HG03135 (cell line): ENCODE results near the gene SSTR4.

ENCODE experiments used
- ATAC-seq: cut with Tn5 transposase; IDR thresholded peaks from one replicate; pipeline ENCODE4 v1.9.1; 2021; ENCODE audit warnings: mild to moderate bottlenecking, moderate library complexity; ENCODE audit not compliant: unreplicated experiment

Gene SSTR4

GRCh38 chr20:23039885-23040508 lies 4.9 kb downstream of the SSTR4 start:
- no peak for ATAC-seq

- ATAC-seq, result no peak
These were observed 7.2 kb downstream of the SSTR4 start for GRCh38 chr20:23042270-23042669.

- ATAC-seq, result no peak
These were observed 8.3 kb downstream of the SSTR4 start for GRCh38 chr20:23043376-23043775.

GRCh38 chr20:23046431-23046830 lies 11.3 kb downstream of the SSTR4 start:
- no peak for ATAC-seq

- no peak for ATAC-seq
These were observed 12.1 kb downstream of the SSTR4 start for GRCh38 chr20:23047001-23047737.

- no peak for ATAC-seq
These were observed 12.7 kb downstream of the SSTR4 start for GRCh38 chr20:23047738-23048214.

GRCh38 chr20:23048283-23049200 lies 13.4 kb downstream of the SSTR4 start:
- no peak for ATAC-seq

- no peak for ATAC-seq
These were observed 14.3 kb downstream of the SSTR4 start, which contains the start of gene THBD for GRCh38 chr20:23049201-23050075. TSS of gene THBD (minus strand) at chr20:23049672. CDS start at chr20:23049504, 168 bp downstream.

- ATAC-seq, result no peak
These were observed 15.1 kb downstream of the SSTR4 start for GRCh38 chr20:23050076-23050838.

GRCh38 chr20:23050847-23051627 lies 15.9 kb downstream of the SSTR4 start:
- no peak for ATAC-seq

- ATAC-seq, result no peak
These were observed 17.8 kb downstream of the SSTR4 start for GRCh38 chr20:23052904-23053303.

- ATAC-seq, result no peak
These were observed 23.1 kb downstream of the SSTR4 start for GRCh38 chr20:23058240-23058639.

GRCh38 chr20:23059001-23059400 lies 23.9 kb downstream of the SSTR4 start:
- ATAC-seq, result no peak

- no peak for ATAC-seq
These were observed 24.7 kb downstream of the SSTR4 start for GRCh38 chr20:23059846-23060245.

- ATAC-seq, result no peak
These were observed 25.5 kb downstream of the SSTR4 start for GRCh38 chr20:23060629-23061028.

GRCh38 chr20:23061262-23061661 lies 26.1 kb downstream of the SSTR4 start:
- no peak for ATAC-seq

GRCh38 chr20:23061734-23062561 lies 26.8 kb downstream of the SSTR4 start:
- ATAC-seq, result no peak

GRCh38 chr20:23062632-23063031 lies 27.5 kb downstream of the SSTR4 start:
- no peak for ATAC-seq
